GM12878 (cell line): Measurements from ENCODE around the gene FAM151A. TPM values are rescaled to one million over a fixed set of nuclear protein-coding genes. Genes with fewer than 3 reads are reported as not detected.

Source experiments
- ATAC-seq: fragments of 200-7000 bp; cut with Tn5 transposase; 3 replicates; pipeline ENCODE4 v1.9.1; 2020; ENCODE audit warnings: mild to moderate bottlenecking, moderate library complexity
- BruUV-seq: library from RNA; stranded (reverse); fragments of 400-500 nt; replicated peaks from 2 replicates; lab custom pipeline; 2021; lab: Mats Ljungman, UMichigan
- CTCF ChIA-PET: fragments of 300-600 bp; sonication (Branson Sonifier 250); formaldehyde crosslinking; extraction: SDS; loops from one replicate; lab custom pipeline; 2021; ENCODE audit warnings: inconsistent platforms; lab: Yijun Ruan, JAX
- POLR2A ChIA-PET: fragments of 350-600 bp; formaldehyde crosslinking; extraction: SDS; loops from one replicate; lab custom pipeline; 2021; ENCODE audit warnings: inconsistent platforms; lab: Charles Lee
- RAD21 ChIA-PET: fragments of 300-600 bp; sonication (Branson Sonifier 250); formaldehyde crosslinking; loops from one replicate; lab custom pipeline; 2023; ENCODE audit warnings: antibody characterized with exemption; ENCODE audit not compliant: unreplicated experiment; lab: Charles Lee
- SMC1A ChIA-PET: fragments of 300-600 bp; sonication (Branson Sonifier 250); formaldehyde crosslinking; loops from one replicate; lab custom pipeline; 2023; ENCODE audit not compliant: unreplicated experiment, uncharacterized antibody; lab: Charles Lee
- DNase-seq: peaks from one replicate; pipeline ENCODE4 v3.0.0-alpha.2; 2011; ENCODE audit warnings: low read depth, low spot score
- FAIRE-seq: peaks from 3 replicates; lab custom pipeline; 2011; peaks lifted over from hg19 to GRCh38; lab: Jason Lieb, UNC
- H2AFZ ChIP-seq: 2 replicates; pipeline ENCODE4 v1.6.0; 2011; ENCODE audit warnings: low read depth, low read length, control low read depth; ENCODE audit not compliant: control insufficient read depth
- H3K27ac ChIP-seq: 2 replicates; pipeline ENCODE4 v1.5.1; 2011; ENCODE audit warnings: control low read depth; ENCODE audit not compliant: control insufficient read depth, insufficient read depth
- H3K27me3 ChIP-seq, 2 experiments: replicated peaks in 1 of 2; 2 replicates each; pipeline versions ENCODE4 v1.6.0 to v1.6.1; 2011; ENCODE audit warnings: low read length in 1 of 2; ENCODE audit not compliant: control insufficient read depth in 2 of 2, insufficient read depth in 2 of 2
- H3K36me3 ChIP-seq, 2 experiments: 2 replicates each; pipeline ENCODE4 v1.5.1; 2011; ENCODE audit warnings: low read length in 1 of 2; ENCODE audit not compliant: control insufficient read depth in 2 of 2, insufficient read depth in 2 of 2
- H3K4me1 ChIP-seq: 2 replicates; pipeline ENCODE4 v1.6.1; 2011; ENCODE audit warnings: mild to moderate bottlenecking, low read length, moderate library complexity, mixed read lengths; ENCODE audit not compliant: control insufficient read depth, insufficient read depth
- H3K4me2 ChIP-seq: 2 replicates; pipeline ENCODE4 v1.6.0; 2011; ENCODE audit warnings: control low read depth; ENCODE audit not compliant: control insufficient read depth, insufficient read depth
- H3K4me3 ChIP-seq: fragments of 200-600 bp; sonication (generic); 2 replicates; pipeline ENCODE4 v1.5.1; 2016
- H3K79me2 ChIP-seq: 2 replicates; pipeline ENCODE4 v1.6.0; 2011; ENCODE audit warnings: low read length; ENCODE audit not compliant: control insufficient read depth, insufficient read depth
- H3K9ac ChIP-seq: 2 replicates; pipeline ENCODE4 v1.8.0; 2011; ENCODE audit warnings: low read length, control low read depth, mixed read lengths; ENCODE audit not compliant: control insufficient read depth, insufficient read depth
- H3K9me3 ChIP-seq: replicated peaks from 3 replicates; pipeline ENCODE4 v1.5.1; 2011; ENCODE audit warnings: mild to moderate bottlenecking, low read length; ENCODE audit not compliant: control insufficient read depth, insufficient read depth
- H4K20me1 ChIP-seq: 2 replicates; pipeline ENCODE4 v1.6.0; 2011; ENCODE audit not compliant: control insufficient read depth, insufficient read depth
- ASH2L ChIP-seq: fragments of 300-600, 200-600 bp; sonication (generic); IDR thresholded peaks from 2 replicates; pipeline ENCODE4 v1.6.1; 2017; ENCODE audit warnings: low read depth, mild to moderate bottlenecking, borderline replicate concordance
- BCL11A ChIP-seq: IDR thresholded peaks from 2 replicates; pipeline ENCODE4 v1.6.1; 2011; ENCODE audit warnings: low read depth, low read length
- BCLAF1 ChIP-seq: fragments of 450-650 bp; IDR thresholded peaks from 2 replicates; pipeline ENCODE4 v1.6.1; 2017; ENCODE audit warnings: antibody characterized with exemption, mild to moderate bottlenecking, moderate library complexity
- CHD1 ChIP-seq: IDR thresholded peaks from 2 replicates; pipeline ENCODE4 v1.6.1; 2012; ENCODE audit warnings: low read depth, low read length, improper control_type of control experiment
- EP300 ChIP-seq, 2 experiments: fragments of 150-350 bp in 1 of 2; IDR thresholded peaks; 2 replicates each; pipeline ENCODE4 v1.6.1; 2011 to 2012; ENCODE audit warnings: low read depth in 2 of 2, low read length in 2 of 2, borderline replicate concordance in 1 of 2, improper control_type of control experiment in 1 of 2, inconsistent platforms in 1 of 2; ENCODE audit not compliant: control insufficient read depth in 1 of 2
- IRF4 ChIP-seq: IDR thresholded peaks from 2 replicates; pipeline ENCODE4 v1.6.1; 2011; ENCODE audit warnings: low read depth, low read length
- NFYB ChIP-seq: IDR thresholded peaks from 2 replicates; pipeline ENCODE4 v1.6.1; 2011; ENCODE audit warnings: low read depth, mild to moderate bottlenecking, low read length, improper control_type of control experiment, moderate library complexity; ENCODE audit not compliant: insufficient read depth
- NRF1 ChIP-seq: conservative IDR thresholded peaks from 2 replicates; pipeline ENCODE4 v1.6.1; 2011; ENCODE audit warnings: mild to moderate bottlenecking, low read depth, low read length, improper control_type of control experiment
- RFX5 ChIP-seq: IDR thresholded peaks from 2 replicates; pipeline ENCODE4 v1.6.1; 2011; ENCODE audit warnings: low read depth, low read length, improper control_type of control experiment
- STAT1 ChIP-seq: fragments of 450-650 bp; conservative IDR thresholded peaks from 2 replicates; pipeline ENCODE4 v1.6.1; 2014; ENCODE audit warnings: antibody characterized with exemption, mild to moderate bottlenecking
- ZBTB4 ChIP-seq: fragments of 450-650 bp; formaldehyde crosslinking; IDR thresholded peaks from 2 replicates; pipeline ENCODE4 v1.4.0; 2022; ENCODE audit warnings: mild to moderate bottlenecking, moderate library complexity
- WGBS: methylation state at CpG from one replicate; pipeline ENCODE4 v1.1.6; 2016; ENCODE audit warnings: low lambda C conversion rate; ENCODE audit not compliant: insufficient replicate concordance, insufficient coverage; ENCODE audit errors: missing lambda C conversion rate; 5-methylcytosine and 5-hydroxymethylcytosine counted together
- in situ Hi-C: fragments of 300-500 bp; cut with MboI; formaldehyde crosslinking; loops from 9 replicates; pipeline ENCODE4 v1.14.3; 2018; ENCODE audit warnings: mixed read lengths
- intact Hi-C: fragments of 100-400 bp; cut with micrococcal nuclease; formaldehyde crosslinking; loops from one replicate; pipeline ENCODE4 v1.14.2; 2022; ENCODE audit not compliant: unreplicated experiment
- polyA plus RNA-seq, 11 experiments: library from polyadenylated mRNA; depleted of rRNA in 4 of 11; unstranded in 6 of 11; stranded (reverse) in 5 of 11; fragments of >200 nt; fragmentation: Nextera tagmentation in 4 of 11; fragmentation: Illumina TruSeq in 1 of 11; extraction: Ambion mirVana in 4 of 11; extraction: Trizol in 1 of 11; gene quantifications; 1 replicate in 1 of 11; 2 replicates in 10 of 11; pipeline versions ENCODE4 v1.2.1 to v1.2.3, GENCODE V29; 2011 to 2016; ENCODE audit warnings: inconsistent platforms in 2 of 11, missing spikeins in 2 of 11, low read depth in 1 of 11
- total RNA-seq, 4 experiments: library from RNA; depleted of rRNA in 3 of 4; stranded (reverse); fragments of >200 nt in 3 of 4; fragmentation: Illumina TruSeq in 1 of 4; extraction: Trizol in 1 of 4; gene quantifications; 2 replicates each; pipeline versions ENCODE4 v1.2.1 to v1.2.3, GENCODE V29; 2013 to 2021
- TF ChIP-seq, protein P1 (sequence below): IDR thresholded peaks from 2 replicates; pipeline ENCODE4 v1.6.1; 2012; ENCODE audit warnings: low read depth, low read length, improper control_type of control experiment
- TF ChIP-seq, protein P2 (sequence below): fragments of 450-650 bp; IDR thresholded peaks from 2 replicates; pipeline ENCODE4 v1.6.1; 2017; ENCODE audit warnings: mild to moderate bottlenecking, moderate library complexity

FAM151A gene
- total and polyA plus RNA-seq, 10 of the 15 experiments (the other 5 are each of a cell fraction or from before 2014, with no cell fraction given), result 0.09 to 0.34 (median 0.14) TPM; not detected in 5

DNA sequence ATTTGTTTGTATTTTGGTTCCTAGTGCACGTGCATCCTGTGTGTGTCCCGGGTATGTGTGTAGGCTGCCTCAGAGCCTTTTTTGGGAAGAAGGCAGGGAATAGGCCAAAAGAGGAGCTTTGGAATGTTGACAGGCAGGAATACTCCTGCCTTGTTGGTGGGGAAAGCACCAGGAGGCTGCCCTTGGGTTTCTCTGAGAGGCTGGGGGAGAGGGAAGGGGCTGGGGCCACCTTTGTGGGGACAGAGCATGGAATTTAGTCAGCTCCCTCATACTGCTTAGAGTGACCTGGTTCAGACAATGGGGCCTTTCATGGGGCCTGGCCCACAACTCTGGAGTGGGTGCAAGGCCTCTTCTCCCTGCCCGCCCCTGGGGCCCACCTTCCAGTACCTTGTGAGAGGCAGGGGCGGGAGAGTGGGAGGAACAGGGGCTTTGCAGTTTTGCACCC, 44.0 kb downstream of the FAM151A start:
- SMC1A ChIA-PET, result no interaction called here
- WGBS, result 52% methylated on average over 4 of the region's 4 CpGs
- no peaks in the 10 kb centered on the region for H3K27me3 ChIP-seq
- in situ Hi-C loops, result no loop called here
- TF ChIP-seq EP300 (IDR thresholded peaks at IDR 0.05; ENCODE audit: borderline replicate concordance in 1 of 2, control insufficient read depth in 1 of 2, low read depth in 2 of 2, low read length in 2 of 2) (no peak), STAT1 (no peak), NFYB (no peak), IRF4 (no peak), BCLAF1 (no peak), NRF1 (no peak), CHD1 (no peak), ASH2L (no peak), BCL11A (no peak), RFX5 (no peak), ZBTB4 (CRISPR knock-in tag) (no peak)
- TF ChIP-seq, protein P1, sequence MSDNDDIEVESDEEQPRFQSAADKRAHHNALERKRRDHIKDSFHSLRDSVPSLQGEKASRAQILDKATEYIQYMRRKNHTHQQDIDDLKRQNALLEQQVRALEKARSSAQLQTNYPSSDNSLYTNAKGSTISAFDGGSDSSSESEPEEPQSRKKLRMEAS, result no peak
- TF ChIP-seq, protein P2, sequence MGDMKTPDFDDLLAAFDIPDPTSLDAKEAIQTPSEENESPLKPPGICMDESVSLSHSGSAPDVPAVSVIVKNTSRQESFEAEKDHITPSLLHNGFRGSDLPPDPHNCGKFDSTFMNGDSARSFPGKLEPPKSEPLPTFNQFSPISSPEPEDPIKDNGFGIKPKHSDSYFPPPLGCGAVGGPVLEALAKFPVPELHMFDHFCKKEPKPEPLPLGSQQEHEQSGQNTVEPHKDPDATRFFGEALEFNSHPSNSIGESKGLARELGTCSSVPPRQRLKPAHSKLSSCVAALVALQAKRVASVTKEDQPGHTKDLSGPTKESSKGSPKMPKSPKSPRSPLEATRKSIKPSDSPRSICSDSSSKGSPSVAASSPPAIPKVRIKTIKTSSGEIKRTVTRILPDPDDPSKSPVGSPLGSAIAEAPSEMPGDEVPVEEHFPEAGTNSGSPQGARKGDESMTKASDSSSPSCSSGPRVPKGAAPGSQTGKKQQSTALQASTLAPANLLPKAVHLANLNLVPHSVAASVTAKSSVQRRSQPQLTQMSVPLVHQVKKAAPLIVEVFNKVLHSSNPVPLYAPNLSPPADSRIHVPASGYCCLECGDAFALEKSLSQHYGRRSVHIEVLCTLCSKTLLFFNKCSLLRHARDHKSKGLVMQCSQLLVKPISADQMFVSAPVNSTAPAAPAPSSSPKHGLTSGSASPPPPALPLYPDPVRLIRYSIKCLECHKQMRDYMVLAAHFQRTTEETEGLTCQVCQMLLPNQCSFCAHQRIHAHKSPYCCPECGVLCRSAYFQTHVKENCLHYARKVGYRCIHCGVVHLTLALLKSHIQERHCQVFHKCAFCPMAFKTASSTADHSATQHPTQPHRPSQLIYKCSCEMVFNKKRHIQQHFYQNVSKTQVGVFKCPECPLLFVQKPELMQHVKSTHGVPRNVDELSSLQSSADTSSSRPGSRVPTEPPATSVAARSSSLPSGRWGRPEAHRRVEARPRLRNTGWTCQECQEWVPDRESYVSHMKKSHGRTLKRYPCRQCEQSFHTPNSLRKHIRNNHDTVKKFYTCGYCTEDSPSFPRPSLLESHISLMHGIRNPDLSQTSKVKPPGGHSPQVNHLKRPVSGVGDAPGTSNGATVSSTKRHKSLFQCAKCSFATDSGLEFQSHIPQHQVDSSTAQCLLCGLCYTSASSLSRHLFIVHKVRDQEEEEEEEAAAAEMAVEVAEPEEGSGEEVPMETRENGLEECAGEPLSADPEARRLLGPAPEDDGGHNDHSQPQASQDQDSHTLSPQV, result no peak
- TF ChIP-seq, all 136 proteins: peak for 0
- Histone ChIP-seq H2AFZ (no peak overlapping the region), H3K9ac (no peak overlapping the region), H3K4me3 (no peak overlapping the region), H4K20me1 (no peaks in the 10 kb centered on the region), H3K4me1 (no peaks in the 10 kb centered on the region; the same call in 1 of the 2 replicates), H3K9me3 (no peaks in the 10 kb centered on the region), H3K79me2 (no peaks in the 10 kb centered on the region), H3K36me3 (no peaks in the 10 kb centered on the region), H3K27ac (no peak overlapping the region), H3K4me2 (no peak overlapping the region)
- DNase-seq, result no peak
- intact Hi-C loops, result no loop called here
- ATAC-seq, result no peak
- BruUV-seq, result no TSS peak
- CTCF ChIA-PET, result interaction anchor here (1.0 to 1.2 kb wide), 2 partner anchors 12 to 366 kb away, joined by 3 read pairs; no protein-coding TSS in a partner anchor
- RAD21 ChIA-PET, result no interaction called here
- FAIRE-seq, result no peak
- POLR2A ChIA-PET, result no interaction called here
